ENCODE data around the gene COX7A2.
A peak's percentile ranks its signal among the peaks of the same experiment; 100 is the strongest.

COX7A2 gene
- total RNA-seq, result 35.9 to 52.0 (median 37.8) reads per million in 3 donors

GRCh38 chr6:75243333-75244062, at the start of gene COX7A2:
TSS of gene COX7A2 (minus strand) at chr6:75243801. CDS start at chr6:75243734, 67 bp downstream.
- DNase-seq, result peak; percentile 69 to 80 (median 73)
- Histone ChIP-seq H3K27me3 (replicated peaks; ENCODE audit: control insufficient read depth, insufficient read depth, low read length, poor library complexity, severe bottlenecking) (no peaks in the 10 kb centered on the region), H3K4me3 (ENCODE audit: insufficient read depth, low read depth, low read length, poor library complexity, severe bottlenecking) (peak within 1 kb of the TSS; percentile 95), H3K4me1 (ENCODE audit: control insufficient read depth, insufficient read depth, low read length, poor library complexity, severe bottlenecking) (no peaks in the 10 kb centered on the region), H3K27ac (ENCODE audit: insufficient read depth, low read length, poor library complexity, severe bottlenecking) (peak within 1 kb of the TSS; percentile 95), H3K36me3 (ENCODE audit: control insufficient read depth, insufficient read depth, low read length) (peaks cover 13% of the 10 kb centered on the region), H3K9me3 (ENCODE audit: control insufficient read depth, low read length) (no peaks in the 10 kb centered on the region)

DNA sequence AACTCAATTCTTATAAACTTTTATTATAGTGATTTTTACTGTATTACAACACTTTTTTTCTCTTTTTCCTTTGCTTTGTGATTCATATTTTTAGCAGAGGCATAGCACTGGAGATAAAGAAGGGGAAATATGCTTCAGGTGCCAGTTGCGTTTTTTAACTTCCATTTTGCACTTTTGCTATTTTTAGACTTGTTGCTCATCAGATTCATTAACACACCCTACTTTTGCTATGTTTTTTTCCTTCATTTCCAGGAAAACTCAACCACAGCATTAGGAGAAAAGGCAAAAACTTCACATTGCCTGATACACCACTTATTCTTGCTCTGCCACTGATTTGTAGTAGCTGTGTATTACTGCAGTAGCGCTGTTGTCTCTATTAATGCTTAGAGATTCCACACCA, 49.0 kb upstream of the COX7A2 start:
- Histone ChIP-seq H3K4me1 (ENCODE audit: control insufficient read depth, insufficient read depth, low read length, poor library complexity, severe bottlenecking) (no peaks in the 10 kb centered on the region), H3K27me3 (replicated peaks; ENCODE audit: control insufficient read depth, insufficient read depth, low read length, poor library complexity, severe bottlenecking) (no peaks in the 10 kb centered on the region), H3K27ac (ENCODE audit: insufficient read depth, low read length, poor library complexity, severe bottlenecking) (no peak overlapping the region), H3K4me3 (ENCODE audit: insufficient read depth, low read depth, low read length, poor library complexity, severe bottlenecking) (no peak overlapping the region), H3K36me3 (ENCODE audit: control insufficient read depth, insufficient read depth, low read length) (no peaks in the 10 kb centered on the region), H3K9me3 (ENCODE audit: control insufficient read depth, low read length) (no peaks in the 10 kb centered on the region)
- no peak for DNase-seq

- no peaks in the 10 kb centered on the region for H3K27me3 ChIP-seq (replicated peaks; ENCODE audit: control insufficient read depth, insufficient read depth, low read length, poor library complexity, severe bottlenecking)
- H3K36me3 ChIP-seq (ENCODE audit: control insufficient read depth, insufficient read depth, low read length), result no peaks in the 10 kb centered on the region
- no peak for DNase-seq
- H3K4me1 ChIP-seq (ENCODE audit: control insufficient read depth, insufficient read depth, low read length, poor library complexity, severe bottlenecking), result no peaks in the 10 kb centered on the region
- no peak overlapping the region for H3K4me3 ChIP-seq (ENCODE audit: insufficient read depth, low read depth, low read length, poor library complexity, severe bottlenecking)
- no peak overlapping the region for H3K27ac ChIP-seq (ENCODE audit: insufficient read depth, low read length, poor library complexity, severe bottlenecking)
- no peaks in the 10 kb centered on the region for H3K9me3 ChIP-seq (ENCODE audit: control insufficient read depth, low read length)
These were observed 48.1 kb upstream of the COX7A2 start for GRCh38 chr6:75291744-75292143.

- Histone ChIP-seq H3K4me3 (ENCODE audit: insufficient read depth, low read depth, low read length, poor library complexity, severe bottlenecking) (no peak overlapping the region), H3K27ac (ENCODE audit: insufficient read depth, low read length, poor library complexity, severe bottlenecking) (no peak overlapping the region), H3K9me3 (ENCODE audit: control insufficient read depth, low read length) (no peaks in the 10 kb centered on the region), H3K36me3 (ENCODE audit: control insufficient read depth, insufficient read depth, low read length) (no peaks in the 10 kb centered on the region), H3K27me3 (replicated peaks; ENCODE audit: control insufficient read depth, insufficient read depth, low read length, poor library complexity, severe bottlenecking) (no peaks in the 10 kb centered on the region), H3K4me1 (ENCODE audit: control insufficient read depth, insufficient read depth, low read length, poor library complexity, severe bottlenecking) (no peaks in the 10 kb centered on the region)
- DNase-seq, result no peak
These were observed 47.7 kb upstream of the COX7A2 start for GRCh38 chr6:75291331-75291730.

DNA sequence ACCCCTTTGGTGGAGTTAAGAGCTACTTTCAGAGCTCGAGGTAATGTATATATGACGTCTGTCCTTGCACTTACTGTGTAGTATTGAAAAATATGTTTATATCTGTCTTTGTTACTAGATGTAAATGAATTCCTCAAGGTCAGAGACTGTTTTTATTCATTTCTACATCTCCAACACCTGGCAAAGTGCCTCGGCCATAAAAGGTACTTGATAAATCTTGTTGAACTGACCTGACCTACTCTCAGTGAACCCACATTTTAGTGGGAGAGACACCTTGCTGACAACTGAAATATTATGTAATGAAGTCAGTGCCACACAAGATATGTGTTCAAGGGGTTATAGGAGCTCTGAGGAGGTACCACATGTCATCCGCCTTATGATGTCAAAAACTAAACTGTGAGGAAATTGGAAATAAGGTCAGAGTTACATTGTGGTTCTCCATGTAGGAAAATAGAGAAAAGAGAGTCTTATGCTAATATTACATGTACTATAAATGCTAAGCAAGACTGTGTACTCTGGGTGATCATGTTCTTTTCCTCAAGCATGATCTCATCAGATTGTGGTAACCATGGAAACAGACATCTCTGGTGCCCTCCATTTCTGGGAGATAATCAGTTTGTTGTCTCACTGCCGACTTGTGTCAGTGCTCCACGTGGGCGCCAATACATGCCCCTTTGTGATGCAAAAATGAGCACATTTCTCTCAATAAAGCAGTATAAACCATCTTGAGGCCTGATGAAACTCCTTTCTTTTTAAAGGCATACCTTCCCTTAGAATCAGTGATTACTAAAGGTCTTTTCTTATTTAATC, 46.7 kb upstream of the COX7A2 start:
- Histone ChIP-seq H3K4me1 (ENCODE audit: control insufficient read depth, insufficient read depth, low read length, poor library complexity, severe bottlenecking) (peaks cover 7% of the 10 kb centered on the region), H3K27me3 (replicated peaks; ENCODE audit: control insufficient read depth, insufficient read depth, low read length, poor library complexity, severe bottlenecking) (no peaks in the 10 kb centered on the region), H3K4me3 (ENCODE audit: insufficient read depth, low read depth, low read length, poor library complexity, severe bottlenecking) (no peak overlapping the region), H3K36me3 (ENCODE audit: control insufficient read depth, insufficient read depth, low read length) (no peaks in the 10 kb centered on the region), H3K27ac (ENCODE audit: insufficient read depth, low read length, poor library complexity, severe bottlenecking) (no peak overlapping the region), H3K9me3 (ENCODE audit: control insufficient read depth, low read length) (no peaks in the 10 kb centered on the region)
- no peak for DNase-seq

- Histone ChIP-seq H3K9me3 (ENCODE audit: control insufficient read depth, low read length) (no peaks in the 10 kb centered on the region), H3K4me1 (ENCODE audit: control insufficient read depth, insufficient read depth, low read length, poor library complexity, severe bottlenecking) (peaks cover 7% of the 10 kb centered on the region), H3K36me3 (ENCODE audit: control insufficient read depth, insufficient read depth, low read length) (no peaks in the 10 kb centered on the region), H3K27me3 (replicated peaks; ENCODE audit: control insufficient read depth, insufficient read depth, low read length, poor library complexity, severe bottlenecking) (no peaks in the 10 kb centered on the region), H3K4me3 (ENCODE audit: insufficient read depth, low read depth, low read length, poor library complexity, severe bottlenecking) (no peak overlapping the region), H3K27ac (ENCODE audit: insufficient read depth, low read length, poor library complexity, severe bottlenecking) (no peak overlapping the region)
- DNase-seq, result no peak
These were observed 44.4 kb upstream of the COX7A2 start for GRCh38 chr6:75288023-75288422.

- Histone ChIP-seq H3K4me3 (ENCODE audit: insufficient read depth, low read depth, low read length, poor library complexity, severe bottlenecking) (no peak overlapping the region), H3K4me1 (ENCODE audit: control insufficient read depth, insufficient read depth, low read length, poor library complexity, severe bottlenecking) (peaks cover 10% of the 10 kb centered on the region), H3K27me3 (replicated peaks; ENCODE audit: control insufficient read depth, insufficient read depth, low read length, poor library complexity, severe bottlenecking) (no peaks in the 10 kb centered on the region), H3K27ac (ENCODE audit: insufficient read depth, low read length, poor library complexity, severe bottlenecking) (no peak overlapping the region), H3K36me3 (ENCODE audit: control insufficient read depth, insufficient read depth, low read length) (no peaks in the 10 kb centered on the region), H3K9me3 (ENCODE audit: control insufficient read depth, low read length) (no peaks in the 10 kb centered on the region)
- DNase-seq, result no peak
These were observed 43.8 kb upstream of the COX7A2 start for GRCh38 chr6:75287424-75287823.

GRCh38 chr6:75286955-75287354, 43.4 kb upstream of the COX7A2 start:
- DNase-seq, result no peak
- Histone ChIP-seq H3K27me3 (replicated peaks; ENCODE audit: control insufficient read depth, insufficient read depth, low read length, poor library complexity, severe bottlenecking) (no peaks in the 10 kb centered on the region), H3K4me1 (ENCODE audit: control insufficient read depth, insufficient read depth, low read length, poor library complexity, severe bottlenecking) (peaks cover 10% of the 10 kb centered on the region), H3K36me3 (ENCODE audit: control insufficient read depth, insufficient read depth, low read length) (no peaks in the 10 kb centered on the region), H3K27ac (ENCODE audit: insufficient read depth, low read length, poor library complexity, severe bottlenecking) (no peak overlapping the region), H3K9me3 (ENCODE audit: control insufficient read depth, low read length) (no peaks in the 10 kb centered on the region), H3K4me3 (ENCODE audit: insufficient read depth, low read depth, low read length, poor library complexity, severe bottlenecking) (no peak overlapping the region)

GRCh38 chr6:75285283-75285639, 41.7 kb upstream of the COX7A2 start:
- no peaks in the 10 kb centered on the region for H3K36me3 ChIP-seq (ENCODE audit: control insufficient read depth, insufficient read depth, low read length)
- no peaks in the 10 kb centered on the region for H3K27me3 ChIP-seq (replicated peaks; ENCODE audit: control insufficient read depth, insufficient read depth, low read length, poor library complexity, severe bottlenecking)
- H3K4me3 ChIP-seq (ENCODE audit: insufficient read depth, low read depth, low read length, poor library complexity, severe bottlenecking), result peak overlapping the region; percentile 83
- H3K4me1 ChIP-seq (ENCODE audit: control insufficient read depth, insufficient read depth, low read length, poor library complexity, severe bottlenecking), result peaks cover 13% of the 10 kb centered on the region
- peak overlapping the region; percentile 86 for H3K27ac ChIP-seq (ENCODE audit: insufficient read depth, low read length, poor library complexity, severe bottlenecking)
- no peaks in the 10 kb centered on the region for H3K9me3 ChIP-seq (ENCODE audit: control insufficient read depth, low read length)
- no peak for DNase-seq

- Histone ChIP-seq H3K27ac (ENCODE audit: insufficient read depth, low read length, poor library complexity, severe bottlenecking) (peak within 1 kb of the TSS; percentile 86), H3K9me3 (ENCODE audit: control insufficient read depth, low read length) (no peaks in the 10 kb centered on the region), H3K4me3 (ENCODE audit: insufficient read depth, low read depth, low read length, poor library complexity, severe bottlenecking) (peak within 1 kb of the TSS; percentile 83), H3K36me3 (ENCODE audit: control insufficient read depth, insufficient read depth, low read length) (no peaks in the 10 kb centered on the region), H3K27me3 (replicated peaks; ENCODE audit: control insufficient read depth, insufficient read depth, low read length, poor library complexity, severe bottlenecking) (no peaks in the 10 kb centered on the region), H3K4me1 (ENCODE audit: control insufficient read depth, insufficient read depth, low read length, poor library complexity, severe bottlenecking) (peaks cover 13% of the 10 kb centered on the region)
- DNase-seq, result peak; percentile 94 to 96 (median 96)
These were observed 41.2 kb upstream of the COX7A2 start, which contains the start of gene TMEM30A for GRCh38 chr6:75284632-75285282. TSS of gene TMEM30A (minus strand) at chr6:75284792. CDS start at chr6:75284638, 154 bp downstream.

Measured in effector memory CD4-positive, alpha-beta T cell (primary cell).